OCI-LY1 (cell line): ENCODE measurements around the gene IL4I1.

Source experiments
- CTCF ChIP-seq: fragments of 200-600 bp; sonication (generic), shearing (Covaris generic); IDR thresholded peaks from 2 replicates; pipeline ENCODE4 v1.5.1; 2017; ENCODE audit warnings: mild to moderate bottlenecking, antibody characterized with exemption, low read length, moderate library complexity, mixed read lengths
- EZH2 ChIP-seq: fragments of 200-600 bp; sonication (generic), shearing (Covaris generic); IDR thresholded peaks from 2 replicates; pipeline ENCODE4 v1.8.0; 2017; ENCODE audit warnings: borderline replicate concordance, mixed run types, mild to moderate bottlenecking, antibody characterized with exemption, low read length, moderate library complexity, mixed read lengths

DNA sequence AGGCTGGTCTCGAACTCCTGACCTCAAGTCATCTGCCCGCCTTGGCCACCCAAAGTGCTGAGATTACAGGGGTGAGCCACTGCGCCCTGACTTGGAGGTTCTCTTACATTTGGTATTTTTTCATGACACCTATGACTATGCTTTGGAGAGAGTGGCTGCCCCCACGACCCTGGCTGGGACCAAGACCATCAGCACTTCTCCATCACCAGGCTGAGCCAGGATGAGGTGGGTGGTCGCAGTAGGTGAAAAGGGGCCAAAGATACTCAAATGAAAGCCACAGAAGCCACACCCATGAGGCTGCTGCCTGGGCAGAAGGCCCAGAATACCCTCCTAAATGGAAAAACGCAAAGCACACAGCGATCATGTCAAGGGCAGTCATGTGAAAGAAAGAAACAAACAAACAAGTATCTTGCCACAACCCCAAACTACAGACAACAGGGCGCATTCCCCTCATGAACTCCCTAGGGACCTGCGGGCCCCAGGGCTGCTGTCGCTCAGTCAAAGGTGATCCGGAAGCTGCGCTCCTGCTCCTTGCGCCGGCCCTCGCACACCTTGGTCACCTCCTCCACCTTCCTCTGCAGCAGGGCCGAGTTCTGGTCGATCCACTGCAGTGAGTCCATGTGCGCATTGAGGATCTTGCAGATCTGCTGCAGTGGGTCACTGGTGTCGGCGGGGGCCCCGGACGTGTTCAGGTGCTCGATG, 11.2 kb upstream of the IL4I1 start:
- no peak for TF ChIP-seq EZH2
- TF ChIP-seq CTCF, result no peak
